ENCODE data around the gene NCOA1.

DNA sequence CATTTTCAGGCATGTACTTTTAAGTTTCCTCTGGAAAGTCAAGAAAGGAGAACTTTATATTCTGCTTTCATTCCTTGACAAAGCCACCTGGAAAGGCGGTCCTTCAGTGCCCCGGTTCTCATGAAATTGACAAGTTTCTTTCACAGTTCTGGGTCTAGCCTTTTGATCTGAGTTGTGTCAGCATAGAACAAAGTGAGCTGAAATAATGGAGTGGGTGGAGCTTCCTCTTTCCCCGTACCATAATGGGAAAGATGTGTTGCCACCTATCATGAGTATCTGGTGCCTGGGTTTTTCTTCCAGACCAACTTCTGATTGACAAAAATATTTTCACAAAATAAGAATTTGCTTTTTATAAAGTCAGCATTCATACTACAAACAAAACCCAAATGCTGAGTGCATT is 252.9 kb downstream of the NCOA1 start:
- TF ChIP-seq EP300 (conservative IDR thresholded peaks at IDR 0.05; ENCODE audit: poor library complexity, severe bottlenecking) (no peak), POLR2AphosphoS5 (IDR thresholded peaks at IDR 0.05) (no peak), EZH2 (IDR thresholded peaks at IDR 0.05; ENCODE audit: borderline replicate concordance, insufficient read depth, low read length, poor library complexity, severe bottlenecking) (no peak), MXI1 (conservative IDR thresholded peaks at IDR 0.05; ENCODE audit: poor library complexity, severe bottlenecking) (no peak)
- TF ChIP-seq, protein P1, sequence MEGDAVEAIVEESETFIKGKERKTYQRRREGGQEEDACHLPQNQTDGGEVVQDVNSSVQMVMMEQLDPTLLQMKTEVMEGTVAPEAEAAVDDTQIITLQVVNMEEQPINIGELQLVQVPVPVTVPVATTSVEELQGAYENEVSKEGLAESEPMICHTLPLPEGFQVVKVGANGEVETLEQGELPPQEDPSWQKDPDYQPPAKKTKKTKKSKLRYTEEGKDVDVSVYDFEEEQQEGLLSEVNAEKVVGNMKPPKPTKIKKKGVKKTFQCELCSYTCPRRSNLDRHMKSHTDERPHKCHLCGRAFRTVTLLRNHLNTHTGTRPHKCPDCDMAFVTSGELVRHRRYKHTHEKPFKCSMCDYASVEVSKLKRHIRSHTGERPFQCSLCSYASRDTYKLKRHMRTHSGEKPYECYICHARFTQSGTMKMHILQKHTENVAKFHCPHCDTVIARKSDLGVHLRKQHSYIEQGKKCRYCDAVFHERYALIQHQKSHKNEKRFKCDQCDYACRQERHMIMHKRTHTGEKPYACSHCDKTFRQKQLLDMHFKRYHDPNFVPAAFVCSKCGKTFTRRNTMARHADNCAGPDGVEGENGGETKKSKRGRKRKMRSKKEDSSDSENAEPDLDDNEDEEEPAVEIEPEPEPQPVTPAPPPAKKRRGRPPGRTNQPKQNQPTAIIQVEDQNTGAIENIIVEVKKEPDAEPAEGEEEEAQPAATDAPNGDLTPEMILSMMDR (IDR thresholded peaks at IDR 0.05; ENCODE audit: poor library complexity, severe bottlenecking), result no peak
- TF ChIP-seq, protein P2, sequence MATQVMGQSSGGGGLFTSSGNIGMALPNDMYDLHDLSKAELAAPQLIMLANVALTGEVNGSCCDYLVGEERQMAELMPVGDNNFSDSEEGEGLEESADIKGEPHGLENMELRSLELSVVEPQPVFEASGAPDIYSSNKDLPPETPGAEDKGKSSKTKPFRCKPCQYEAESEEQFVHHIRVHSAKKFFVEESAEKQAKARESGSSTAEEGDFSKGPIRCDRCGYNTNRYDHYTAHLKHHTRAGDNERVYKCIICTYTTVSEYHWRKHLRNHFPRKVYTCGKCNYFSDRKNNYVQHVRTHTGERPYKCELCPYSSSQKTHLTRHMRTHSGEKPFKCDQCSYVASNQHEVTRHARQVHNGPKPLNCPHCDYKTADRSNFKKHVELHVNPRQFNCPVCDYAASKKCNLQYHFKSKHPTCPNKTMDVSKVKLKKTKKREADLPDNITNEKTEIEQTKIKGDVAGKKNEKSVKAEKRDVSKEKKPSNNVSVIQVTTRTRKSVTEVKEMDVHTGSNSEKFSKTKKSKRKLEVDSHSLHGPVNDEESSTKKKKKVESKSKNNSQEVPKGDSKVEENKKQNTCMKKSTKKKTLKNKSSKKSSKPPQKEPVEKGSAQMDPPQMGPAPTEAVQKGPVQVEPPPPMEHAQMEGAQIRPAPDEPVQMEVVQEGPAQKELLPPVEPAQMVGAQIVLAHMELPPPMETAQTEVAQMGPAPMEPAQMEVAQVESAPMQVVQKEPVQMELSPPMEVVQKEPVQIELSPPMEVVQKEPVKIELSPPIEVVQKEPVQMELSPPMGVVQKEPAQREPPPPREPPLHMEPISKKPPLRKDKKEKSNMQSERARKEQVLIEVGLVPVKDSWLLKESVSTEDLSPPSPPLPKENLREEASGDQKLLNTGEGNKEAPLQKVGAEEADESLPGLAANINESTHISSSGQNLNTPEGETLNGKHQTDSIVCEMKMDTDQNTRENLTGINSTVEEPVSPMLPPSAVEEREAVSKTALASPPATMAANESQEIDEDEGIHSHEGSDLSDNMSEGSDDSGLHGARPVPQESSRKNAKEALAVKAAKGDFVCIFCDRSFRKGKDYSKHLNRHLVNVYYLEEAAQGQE (IDR thresholded peaks at IDR 0.05; ENCODE audit: borderline replicate concordance), result no peak
